IPS-18a (cell line): Measurements from ENCODE around the gene CENATAC.
"Not testable (repeated sequence)": the region's sequence is repeated elsewhere in the genome, so short reads cannot be mapped to it uniquely, and the experiment has no call there.

Experiments used
- H3K27ac ChIP-seq: one replicate; pipeline ENCODE4 v1.5.1; 2013; ENCODE audit warnings: low read length
- H3K27me3 ChIP-seq: one replicate; pipeline ENCODE4 v1.6.1; 2013; ENCODE audit warnings: mild to moderate bottlenecking, low read length; ENCODE audit not compliant: control insufficient read depth, insufficient read depth
- H3K36me3 ChIP-seq: one replicate; pipeline ENCODE4 v1.6.1; 2013; ENCODE audit warnings: low read depth, low read length; ENCODE audit not compliant: control insufficient read depth
- H3K4me1 ChIP-seq: one replicate; pipeline ENCODE4 v1.6.1; 2013; ENCODE audit warnings: low read depth, low read length; ENCODE audit not compliant: control insufficient read depth
- H3K4me3 ChIP-seq: one replicate; pipeline ENCODE4 v1.5.1; 2013; ENCODE audit warnings: low read length
- H3K9ac ChIP-seq: one replicate; pipeline ENCODE4 v1.6.1; 2013; ENCODE audit warnings: mild to moderate bottlenecking, low read length, moderate library complexity
- H3K9me3 ChIP-seq: one replicate; pipeline ENCODE4 v1.6.1; 2013; ENCODE audit warnings: low read depth, low read length; ENCODE audit not compliant: control insufficient read depth

Gene CENATAC

DNA sequence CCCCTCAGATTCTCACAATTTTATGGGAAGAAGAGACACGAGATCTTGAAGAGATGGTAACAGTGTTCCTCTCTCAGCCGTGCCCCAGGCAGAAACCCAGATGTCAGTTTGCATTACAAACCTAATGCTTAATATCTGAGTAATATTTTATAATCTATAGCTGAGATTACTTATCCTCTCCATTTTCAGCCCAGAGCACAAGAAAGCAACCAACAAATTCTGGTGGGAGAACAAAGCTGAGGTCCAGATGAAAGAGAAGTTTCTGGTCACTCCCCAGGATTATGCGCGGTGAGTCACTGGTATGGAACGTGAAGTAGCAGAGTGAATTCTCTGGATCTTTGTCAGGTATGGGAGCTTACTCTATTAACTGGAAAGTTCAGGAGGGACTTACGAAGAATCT, 884 bp downstream of the CENATAC start:
- H3K27ac ChIP-seq: no peak overlapping the region
- H3K36me3 ChIP-seq: peaks cover 30% of the 10 kb centered on the region
- peaks cover 8% of the 10 kb centered on the region for H3K4me1 ChIP-seq
- peak overlapping the region; percentile 95 for H3K4me3 ChIP-seq
- H3K9ac ChIP-seq: peak overlapping the region; percentile 88
- H3K27me3 ChIP-seq: no peaks in the 10 kb centered on the region
- H3K9me3 ChIP-seq: no peaks in the 10 kb centered on the region

DNA sequence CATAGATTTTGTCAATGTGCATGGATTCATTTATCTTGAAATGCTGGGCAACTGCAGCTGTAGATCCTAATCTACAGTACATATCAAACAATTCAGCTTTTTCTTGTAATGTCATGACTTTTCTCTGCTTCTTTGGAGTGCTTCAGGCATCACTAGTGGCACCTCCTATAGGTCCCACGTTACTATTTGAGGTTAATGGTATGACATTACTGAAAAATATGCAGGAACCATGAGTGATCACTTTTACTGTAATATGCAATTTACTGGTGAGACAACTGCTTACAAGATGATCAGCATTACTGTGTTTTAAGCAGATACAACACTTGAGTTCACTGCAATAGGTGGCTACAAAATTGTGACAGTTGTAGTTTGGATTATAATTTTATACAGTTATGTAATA, 3.0 kb downstream of the CENATAC start:
- Histone ChIP-seq H3K4me3 (no peak overlapping the region), H3K4me1 (peaks cover 8% of the 10 kb centered on the region), H3K27ac (no peak overlapping the region), H3K9me3 (no peaks in the 10 kb centered on the region), H3K9ac (no peak overlapping the region), H3K36me3 (peaks cover 34% of the 10 kb centered on the region), H3K27me3 (no peaks in the 10 kb centered on the region)

DNA sequence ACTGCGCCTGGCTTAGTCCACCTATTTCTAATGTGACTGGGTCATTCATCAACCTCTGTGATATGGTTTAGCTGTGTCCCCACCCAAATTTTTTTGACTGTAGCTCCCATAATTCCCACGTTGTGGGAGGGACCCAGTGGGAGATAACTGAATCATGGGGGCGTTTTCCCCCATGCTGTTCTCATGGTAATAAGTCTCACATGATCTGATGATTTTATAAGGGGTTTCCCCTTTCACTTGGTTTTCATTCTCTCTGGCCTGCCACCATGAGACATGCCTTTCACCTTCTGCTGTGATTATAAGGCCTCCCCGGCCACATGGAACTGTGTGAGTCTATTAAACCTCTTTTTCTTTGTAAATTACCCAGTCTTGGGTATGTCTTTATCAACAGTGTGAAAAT, 8.7 kb downstream of the CENATAC start:
- Histone ChIP-seq H3K36me3 (peaks cover 43% of the 10 kb centered on the region), H3K9ac (no peak overlapping the region), H3K27ac (no peak overlapping the region)

DNA sequence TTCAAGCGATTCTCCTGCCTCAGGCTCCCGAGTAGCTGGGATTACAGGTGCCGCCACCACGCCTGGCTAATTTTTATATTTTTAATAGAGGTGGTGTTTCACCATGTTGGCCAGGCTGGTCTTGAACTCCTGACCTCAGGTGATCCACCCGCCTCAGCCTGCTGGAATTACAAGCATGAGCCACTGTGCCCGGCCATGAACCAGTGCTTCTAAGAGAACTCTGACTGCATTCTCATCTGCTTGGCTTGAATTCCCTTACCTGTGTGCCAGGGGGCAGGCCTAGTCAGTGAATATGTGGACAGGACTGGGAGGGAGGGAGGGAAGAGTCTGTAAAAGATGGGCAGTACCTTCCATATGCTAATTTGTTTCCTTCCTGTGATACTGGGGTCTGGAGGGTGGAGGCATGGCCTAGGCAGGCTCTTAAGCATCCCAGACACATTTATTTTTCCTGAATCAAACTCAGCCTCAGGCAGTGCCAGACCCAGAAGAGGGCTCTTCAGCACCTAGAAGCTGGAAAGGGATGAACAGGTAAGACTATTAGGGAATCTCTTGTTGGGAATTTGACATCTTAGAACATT, 13.6 kb downstream of the CENATAC start:
- no peak overlapping the region for H3K4me3 ChIP-seq
- no peak overlapping the region for H3K9ac ChIP-seq
- H3K27me3 ChIP-seq: no peaks in the 10 kb centered on the region
- H3K27ac ChIP-seq: no peak overlapping the region
- H3K9me3 ChIP-seq: no peaks in the 10 kb centered on the region
- peaks cover 3% of the 10 kb centered on the region for H3K4me1 ChIP-seq
- H3K36me3 ChIP-seq: peaks cover 62% of the 10 kb centered on the region

More for the DNA sequence above, 8.7 kb downstream of the CENATAC start:
- no peaks in the 10 kb centered on the region for H3K9me3 ChIP-seq
- no peak overlapping the region for H3K4me3 ChIP-seq
- no peaks in the 10 kb centered on the region for H3K4me1 ChIP-seq
- no peaks in the 10 kb centered on the region for H3K27me3 ChIP-seq

DNA sequence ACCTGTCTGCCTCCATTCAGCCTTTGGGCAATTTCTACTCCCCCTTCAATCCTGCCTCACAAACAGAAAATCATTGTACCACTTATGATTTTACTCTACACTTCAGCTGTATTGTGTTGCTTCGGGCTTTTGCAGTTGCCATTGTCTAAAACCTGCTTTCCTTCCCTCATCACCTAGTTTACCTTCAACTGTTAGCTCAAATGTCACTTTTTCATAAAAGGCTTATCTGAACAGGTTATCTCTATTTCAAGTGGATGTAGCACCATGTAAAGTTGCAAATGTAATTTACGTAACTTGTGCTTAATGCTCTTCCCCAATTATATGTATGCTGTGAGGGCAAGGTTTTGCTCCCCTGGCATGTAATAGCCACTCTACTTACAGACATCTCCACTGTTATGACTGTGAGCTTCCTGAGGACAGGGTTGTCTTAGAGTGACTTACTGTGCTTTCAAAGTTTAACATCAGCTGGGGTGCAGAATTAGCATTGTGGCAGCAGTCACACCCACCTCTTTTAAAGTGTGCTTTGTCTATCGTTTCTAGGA, 14.8 kb downstream of the CENATAC start:
- Histone ChIP-seq H3K4me1 (peaks cover 9% of the 10 kb centered on the region), H3K36me3 (peaks cover 64% of the 10 kb centered on the region), H3K9me3 (no peaks in the 10 kb centered on the region), H3K4me3 (no peak overlapping the region), H3K27me3 (no peaks in the 10 kb centered on the region), H3K27ac (no peak overlapping the region), H3K9ac (no peak overlapping the region)

DNA sequence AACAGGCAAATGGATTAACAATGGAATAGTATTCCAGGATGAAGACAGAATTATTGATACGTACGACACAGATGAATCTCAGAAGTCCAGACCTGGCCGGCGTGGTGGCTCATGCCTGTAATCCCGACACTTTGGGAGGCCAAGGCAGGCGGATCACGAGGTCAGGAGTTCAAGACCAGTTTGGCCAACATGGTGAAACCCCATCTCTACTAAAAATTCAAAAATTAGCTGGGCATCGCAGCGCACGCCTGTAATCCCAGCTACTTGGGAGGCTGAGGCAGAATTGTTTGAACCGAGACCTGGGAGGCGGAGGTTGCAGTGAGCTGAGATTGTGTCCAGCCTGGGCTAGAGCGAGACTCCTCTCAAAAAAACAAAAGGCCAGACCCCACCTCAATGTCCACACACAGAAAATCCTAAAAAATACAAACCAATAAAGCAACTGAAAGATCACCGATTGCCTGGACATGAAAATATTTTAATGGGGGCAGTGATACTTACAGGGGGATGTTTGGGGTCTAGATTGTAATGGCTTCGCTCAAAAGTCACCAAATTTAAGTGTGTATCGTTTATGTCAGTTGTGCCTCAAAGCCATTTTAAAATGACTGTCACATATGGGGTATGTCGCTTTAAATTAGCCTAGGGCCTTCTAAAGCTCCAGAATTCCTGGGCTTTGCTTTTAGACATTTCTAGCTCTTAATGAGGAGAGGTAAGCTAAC, 16.4 kb downstream of the CENATAC start:
- H3K27ac ChIP-seq: no peak overlapping the region
- H3K27me3 ChIP-seq: no peaks in the 10 kb centered on the region
- H3K9ac ChIP-seq: no peak overlapping the region
- H3K36me3 ChIP-seq: peaks cover 59% of the 10 kb centered on the region
- H3K4me1 ChIP-seq: peaks cover 9% of the 10 kb centered on the region
- H3K9me3 ChIP-seq: no peaks in the 10 kb centered on the region
- H3K4me3 ChIP-seq: no peak overlapping the region

DNA sequence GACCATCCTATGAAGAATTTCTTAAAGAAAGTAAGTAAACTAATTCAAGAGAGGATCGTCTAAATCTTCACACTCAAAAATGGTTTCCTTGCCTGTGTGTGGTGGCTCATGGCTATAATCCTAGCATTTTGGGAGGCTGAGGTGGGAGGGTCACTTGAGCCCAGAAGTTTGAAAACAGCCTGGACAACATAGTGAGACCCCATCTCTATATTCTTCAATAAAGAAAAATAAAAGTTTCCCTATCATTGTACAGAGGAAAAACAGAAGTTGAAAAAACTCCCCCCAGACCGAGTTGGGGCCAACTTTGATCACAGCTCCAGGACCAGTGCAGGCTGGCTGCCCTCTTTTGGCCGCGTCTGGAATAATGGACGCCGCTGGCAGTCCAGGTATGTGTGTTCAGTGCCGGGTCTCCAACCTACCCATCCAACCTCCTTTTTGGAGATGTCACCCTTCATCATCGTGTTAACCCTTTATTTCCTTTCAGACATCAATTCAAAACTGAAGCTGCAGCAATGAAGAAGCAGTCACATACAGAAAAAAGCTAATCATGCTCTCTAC, 17.2 kb downstream of the CENATAC start:
- Histone ChIP-seq H3K27me3 (no peaks in the 10 kb centered on the region), H3K4me1 (peaks cover 9% of the 10 kb centered on the region), H3K9me3 (no peaks in the 10 kb centered on the region), H3K36me3 (peaks cover 51% of the 10 kb centered on the region), H3K9ac (no peak overlapping the region), H3K27ac (no peak overlapping the region), H3K4me3 (no peak overlapping the region)

DNA sequence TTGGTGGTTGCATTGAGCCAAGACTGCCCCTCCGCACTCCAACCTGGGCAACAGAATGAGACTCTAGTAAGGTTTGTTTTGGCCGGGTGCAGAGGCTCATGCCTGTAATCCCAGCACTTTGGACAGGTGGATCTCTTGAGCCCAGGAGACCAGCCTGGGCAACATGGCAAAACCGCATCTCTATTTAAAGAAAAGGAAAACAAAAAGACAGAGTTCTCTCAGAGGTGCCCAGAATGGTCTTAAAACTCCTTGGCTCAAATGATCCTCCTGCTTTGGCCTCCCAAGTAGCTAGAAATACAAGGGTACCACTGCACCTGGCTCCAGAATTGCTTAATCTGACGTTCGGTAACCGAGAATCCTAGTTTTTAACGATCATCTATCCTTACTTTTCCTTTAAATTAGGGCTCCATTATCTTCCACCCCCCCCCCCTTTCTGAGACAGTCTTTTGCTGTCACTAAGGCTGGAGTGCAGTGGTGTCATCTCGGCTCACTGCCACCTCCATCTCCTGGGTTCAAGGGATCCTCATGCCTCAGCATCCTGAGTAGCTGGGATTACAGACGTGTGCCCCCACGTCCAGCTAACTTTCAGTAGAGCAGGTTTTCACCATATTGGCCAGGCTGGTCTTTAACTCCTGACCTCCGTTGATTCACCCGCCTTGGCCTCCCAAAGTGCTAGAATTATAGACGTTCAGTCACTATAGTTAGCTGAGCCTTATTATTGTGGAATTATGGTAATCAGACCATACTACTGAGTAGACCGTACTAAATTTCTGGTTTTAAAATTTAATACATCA, 18.5 kb downstream of the CENATAC start:
- peaks cover 9% of the 10 kb centered on the region for H3K4me1 ChIP-seq
- H3K9ac ChIP-seq: peak overlapping the region; percentile 97
- H3K27me3 ChIP-seq: no peaks in the 10 kb centered on the region
- H3K27ac ChIP-seq: no peak overlapping the region
- H3K9me3 ChIP-seq: no peaks in the 10 kb centered on the region
- H3K36me3 ChIP-seq: peaks cover 49% of the 10 kb centered on the region
- peak overlapping the region; percentile 89 for H3K4me3 ChIP-seq

DNA sequence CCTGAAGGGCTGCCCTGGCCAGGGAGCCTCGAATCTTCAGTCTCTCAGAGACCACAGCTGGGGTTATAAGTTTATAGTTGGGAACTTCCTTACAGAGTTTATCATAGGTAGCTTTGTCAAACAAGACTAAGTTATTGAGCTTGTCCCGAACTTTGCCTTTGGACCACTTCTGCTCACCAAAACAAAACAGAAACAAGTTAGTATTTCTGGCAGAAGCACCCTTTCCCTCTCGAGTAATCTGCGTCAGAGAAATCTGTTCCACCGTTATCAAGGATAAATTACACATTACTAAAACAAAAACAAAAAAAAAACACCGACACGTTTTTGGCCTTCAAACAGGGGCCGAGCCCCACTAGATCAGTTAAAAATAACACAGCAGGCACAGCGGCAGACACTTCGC, 19.4 kb downstream of the CENATAC start:
- not testable (repeated sequence) for H3K27me3 ChIP-seq, H3K4me1 ChIP-seq, H3K9me3 ChIP-seq
- H3K27ac ChIP-seq: peak overlapping the region; percentile 91
- H3K9ac ChIP-seq: peak overlapping the region; percentile 97
- peaks cover 51% of the 10 kb centered on the region for H3K36me3 ChIP-seq
- H3K4me3 ChIP-seq: peak overlapping the region; percentile 89

DNA sequence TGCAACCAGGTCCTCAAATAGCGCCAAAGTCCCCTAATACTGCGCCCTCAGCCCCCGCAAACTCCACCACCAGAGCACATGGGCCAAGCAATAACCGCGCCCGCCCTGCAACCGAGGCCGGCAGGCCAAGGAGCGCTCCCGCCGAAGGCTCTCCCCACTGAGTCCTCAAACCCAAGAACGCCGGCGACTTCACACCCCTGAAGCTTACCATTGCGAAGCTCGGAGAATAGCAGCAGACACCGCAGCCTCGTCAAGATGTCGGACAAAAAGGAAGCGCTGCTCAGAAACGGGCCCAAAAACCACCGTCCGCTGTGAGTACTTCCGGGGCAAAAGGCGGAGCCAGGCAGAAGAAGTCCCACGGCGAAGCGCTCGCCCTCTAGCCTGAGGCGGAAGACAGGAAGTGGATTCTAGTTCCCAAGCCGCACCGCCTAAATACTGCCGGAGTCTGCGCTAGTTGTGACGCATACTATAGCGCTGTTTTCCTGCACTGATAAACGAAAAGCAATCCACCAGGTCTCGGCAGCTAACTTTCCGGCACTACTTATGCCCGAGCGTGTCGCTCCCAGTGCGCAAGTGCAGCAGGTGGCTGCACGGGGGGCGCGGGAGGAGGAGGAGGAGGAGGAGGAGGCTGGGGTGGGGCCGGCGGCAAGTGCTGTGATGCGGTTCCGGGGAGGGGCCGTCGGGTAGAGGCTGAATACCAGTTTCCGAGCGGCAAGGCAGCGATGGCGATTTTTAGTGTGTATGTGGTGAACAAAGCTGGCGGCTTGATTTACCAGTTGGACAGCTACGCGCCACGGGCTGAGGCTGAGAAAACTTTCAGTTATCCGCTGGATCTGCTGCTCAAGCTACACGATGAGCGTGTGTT, 20.4 kb downstream of the CENATAC start, which contains the start of the genes RPS25 and TRAPPC4:
TSS of gene RPS25 (minus strand) at position 270 of the 865 bp plus-strand sequence. CDS start at position 211, 59 bp downstream.
TSS of gene TRAPPC4 (plus strand) at position 693 of the 865 bp plus-strand sequence. CDS start at position 723, 30 bp downstream.
- peaks cover 49% of the 10 kb centered on the region for H3K36me3 ChIP-seq
- peak within 1 kb of the TSS; percentile 97 for H3K9ac ChIP-seq
- no peaks in the 10 kb centered on the region for H3K27me3 ChIP-seq
- H3K27ac ChIP-seq: peak within 1 kb of the TSS; percentile 91
- H3K9me3 ChIP-seq: no peaks in the 10 kb centered on the region
- peak within 1 kb of the TSS; percentile 89 for H3K4me3 ChIP-seq
- H3K4me1 ChIP-seq: peaks cover 9% of the 10 kb centered on the region
